Osteoblast (primary cell): ENCODE data around the gene MPST. TPM values are rescaled to one million over a fixed set of nuclear protein-coding genes. Genes with fewer than 3 reads are reported as not detected.

Experiments used
- DNase-seq: peaks from one replicate; pipeline ENCODE4 v3.0.0; 2011; ENCODE audit warnings: low spot score, mixed read lengths; ENCODE audit not compliant: insufficient read length; ENCODE audit errors: missing footprints
- H2AFZ ChIP-seq: 2 replicates; pipeline ENCODE4 v1.6.0; 2011; ENCODE audit warnings: mild to moderate bottlenecking, low read length
- H3K27ac ChIP-seq: 2 replicates; pipeline ENCODE4 v1.5.1; 2011; ENCODE audit warnings: mild to moderate bottlenecking, low read depth, low read length, moderate library complexity
- H3K27me3 ChIP-seq: 2 replicates; pipeline ENCODE4 v1.6.0; 2012; ENCODE audit warnings: mild to moderate bottlenecking, control low read depth, inconsistent platforms, low read length, moderate library complexity; ENCODE audit not compliant: insufficient read depth
- H3K36me3 ChIP-seq: 2 replicates; pipeline ENCODE4 v1.5.1; 2011; ENCODE audit warnings: mild to moderate bottlenecking, low read length, control low read depth, moderate library complexity; ENCODE audit not compliant: insufficient read depth
- H3K4me1 ChIP-seq: 2 replicates; pipeline ENCODE4 v1.5.1; 2011; ENCODE audit warnings: mild to moderate bottlenecking, low read length, control low read depth, moderate library complexity; ENCODE audit not compliant: insufficient read depth
- H3K4me2 ChIP-seq: 2 replicates; pipeline ENCODE4 v1.6.0; 2011; ENCODE audit warnings: mild to moderate bottlenecking, low read length; ENCODE audit not compliant: insufficient read depth
- H3K4me3 ChIP-seq: fragments of 200-600 bp; sonication (generic); 3 replicates; pipeline ENCODE4 v1.5.1; 2012; ENCODE audit warnings: mild to moderate bottlenecking, low read length, inconsistent platforms; ENCODE audit not compliant: insufficient read depth
- H3K79me2 ChIP-seq: 2 replicates; pipeline ENCODE4 v1.6.0; 2012; ENCODE audit warnings: mild to moderate bottlenecking, low read length, control low read depth, inconsistent platforms; ENCODE audit not compliant: insufficient read depth
- H3K9me3 ChIP-seq: 2 replicates; pipeline ENCODE4 v1.5.1; 2011; ENCODE audit warnings: low read depth, low read length, control low read depth
- H4K20me1 ChIP-seq: 2 replicates; pipeline ENCODE4 v1.6.0; 2012; ENCODE audit warnings: mild to moderate bottlenecking, low read length, control low read depth; ENCODE audit not compliant: insufficient read depth
- total RNA-seq: library from RNA; depleted of rRNA; stranded (reverse); fragments of >200 nt; gene quantifications from 2 replicates; pipeline ENCODE4 v1.2.3, GENCODE V29; 2012
- TF ChIP-seq, protein P1 (sequence below): IDR thresholded peaks from 2 replicates; pipeline ENCODE4 v1.5.1; 2011; ENCODE audit warnings: mild to moderate bottlenecking, low read depth, low read length, moderate library complexity; ENCODE audit errors: extremely low read depth

MPST gene
- total RNA-seq, 1 donor, result 91.6 TPM

GRCh38 chr22:37009490-37009889 lies 10.1 kb upstream of the MPST start:
- Histone ChIP-seq H3K9me3 (no peaks in the 10 kb centered on the region), H4K20me1 (no peaks in the 10 kb centered on the region)

DNA sequence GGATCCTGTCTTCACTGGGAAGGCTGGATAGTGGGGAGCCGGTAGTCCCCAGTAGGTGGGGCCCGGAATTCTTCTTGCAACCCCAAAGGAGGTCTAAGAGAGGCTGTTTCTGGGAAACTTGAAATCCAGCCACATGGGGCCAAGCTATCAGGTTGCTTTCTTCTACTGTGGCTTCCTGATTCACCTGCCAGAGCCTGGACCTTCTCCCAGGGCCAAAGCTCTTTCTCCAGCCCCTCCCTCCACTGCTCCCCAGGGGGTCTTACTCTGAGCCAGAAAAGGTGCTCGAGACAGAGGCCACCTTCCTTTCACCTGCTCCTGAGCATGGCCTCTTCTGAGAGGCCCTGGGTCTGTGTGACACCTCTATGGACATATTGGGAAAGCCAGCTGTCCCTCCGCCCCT lies 9.4 kb upstream of the MPST start:
- Histone ChIP-seq H3K27ac (no peak overlapping the region), H3K4me1 (no peaks in the 10 kb centered on the region), H3K9me3 (no peaks in the 10 kb centered on the region), H3K79me2 (no peaks in the 10 kb centered on the region), H3K36me3 (no peaks in the 10 kb centered on the region), H2AFZ (no peak overlapping the region), H4K20me1 (no peaks in the 10 kb centered on the region), H3K4me2 (no peak overlapping the region), H3K27me3 (peaks cover 31% of the 10 kb centered on the region), H3K4me3 (no peak overlapping the region)
- no peak for DNase-seq
- TF ChIP-seq, protein P1, sequence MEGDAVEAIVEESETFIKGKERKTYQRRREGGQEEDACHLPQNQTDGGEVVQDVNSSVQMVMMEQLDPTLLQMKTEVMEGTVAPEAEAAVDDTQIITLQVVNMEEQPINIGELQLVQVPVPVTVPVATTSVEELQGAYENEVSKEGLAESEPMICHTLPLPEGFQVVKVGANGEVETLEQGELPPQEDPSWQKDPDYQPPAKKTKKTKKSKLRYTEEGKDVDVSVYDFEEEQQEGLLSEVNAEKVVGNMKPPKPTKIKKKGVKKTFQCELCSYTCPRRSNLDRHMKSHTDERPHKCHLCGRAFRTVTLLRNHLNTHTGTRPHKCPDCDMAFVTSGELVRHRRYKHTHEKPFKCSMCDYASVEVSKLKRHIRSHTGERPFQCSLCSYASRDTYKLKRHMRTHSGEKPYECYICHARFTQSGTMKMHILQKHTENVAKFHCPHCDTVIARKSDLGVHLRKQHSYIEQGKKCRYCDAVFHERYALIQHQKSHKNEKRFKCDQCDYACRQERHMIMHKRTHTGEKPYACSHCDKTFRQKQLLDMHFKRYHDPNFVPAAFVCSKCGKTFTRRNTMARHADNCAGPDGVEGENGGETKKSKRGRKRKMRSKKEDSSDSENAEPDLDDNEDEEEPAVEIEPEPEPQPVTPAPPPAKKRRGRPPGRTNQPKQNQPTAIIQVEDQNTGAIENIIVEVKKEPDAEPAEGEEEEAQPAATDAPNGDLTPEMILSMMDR, result no peak

More at GRCh38 chr22:37009490-37009889, 10.1 kb upstream of the MPST start:
- H3K4me2 ChIP-seq, result no peak overlapping the region
- no peaks in the 10 kb centered on the region for H3K36me3 ChIP-seq
- H3K27ac ChIP-seq, result no peak overlapping the region
- TF ChIP-seq, protein P1, result no peak
- no peaks in the 10 kb centered on the region for H3K79me2 ChIP-seq
- H2AFZ ChIP-seq, result no peak overlapping the region
- H3K4me3 ChIP-seq, result no peak overlapping the region
- H3K27me3 ChIP-seq, result peaks cover 35% of the 10 kb centered on the region
- no peaks in the 10 kb centered on the region for H3K4me1 ChIP-seq
- DNase-seq, result no peak

DNA sequence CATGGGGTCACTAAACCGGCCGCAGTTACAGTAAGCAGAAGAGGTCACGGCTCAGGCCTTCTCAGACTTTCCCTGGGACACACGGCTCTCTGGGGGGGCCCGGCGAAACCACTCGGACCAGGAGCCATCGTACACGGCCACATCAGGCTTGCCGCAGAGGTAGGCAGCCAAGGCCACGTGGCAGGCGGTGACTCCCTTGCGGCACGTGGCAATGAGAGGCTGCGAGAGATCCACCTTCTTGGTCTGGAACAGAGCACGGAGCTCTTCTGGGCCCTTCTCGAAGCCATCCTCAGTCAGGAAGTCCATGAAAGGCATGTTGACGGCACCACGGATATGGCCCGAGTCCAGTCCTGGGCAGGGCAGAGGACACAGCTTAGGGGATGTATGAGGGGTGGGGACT lies 8.6 kb upstream of the MPST start:
- Histone ChIP-seq H3K4me3 (no peak overlapping the region), H3K4me1 (no peaks in the 10 kb centered on the region), H3K4me2 (no peak overlapping the region), H2AFZ (no peak overlapping the region), H4K20me1 (no peaks in the 10 kb centered on the region), H3K79me2 (no peaks in the 10 kb centered on the region), H3K36me3 (no peaks in the 10 kb centered on the region), H3K27ac (no peak overlapping the region), H3K9me3 (no peaks in the 10 kb centered on the region), H3K27me3 (peaks cover 23% of the 10 kb centered on the region)
- DNase-seq, result no peak
- TF ChIP-seq, protein P1, result no peak

DNA sequence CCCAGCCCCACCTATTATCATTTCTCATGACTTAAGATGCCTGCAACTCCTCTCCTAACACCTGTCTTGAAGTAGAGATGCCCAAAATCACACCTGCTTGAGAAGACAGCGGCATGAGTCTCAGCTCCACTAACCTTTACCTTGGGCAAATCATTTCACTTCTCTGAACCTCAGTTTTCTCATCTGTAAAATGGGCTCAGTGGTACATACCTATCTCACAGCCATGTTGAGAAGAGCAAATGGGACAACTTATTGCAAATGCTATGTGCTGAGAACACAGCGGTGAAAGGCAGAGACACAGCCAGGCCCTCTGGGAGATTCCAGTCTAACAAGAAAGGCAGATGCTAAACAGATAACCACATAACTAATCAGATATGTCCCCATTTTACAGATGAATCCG lies 8.1 kb upstream of the MPST start:
- Histone ChIP-seq H4K20me1 (no peaks in the 10 kb centered on the region), H3K36me3 (peaks cover 5% of the 10 kb centered on the region)
- TF ChIP-seq, protein P1, result no peak

More for the DNA sequence above, 8.1 kb upstream of the MPST start:
- Histone ChIP-seq H3K27ac (no peak overlapping the region), H3K79me2 (no peaks in the 10 kb centered on the region), H3K27me3 (peaks cover 18% of the 10 kb centered on the region), H3K9me3 (no peaks in the 10 kb centered on the region), H3K4me1 (no peaks in the 10 kb centered on the region), H2AFZ (no peak overlapping the region), H3K4me2 (no peak overlapping the region), H3K4me3 (no peak overlapping the region)
- DNase-seq, result no peak
